ENCODE data around the gene PRSS33.

Gene PRSS33

DNA sequence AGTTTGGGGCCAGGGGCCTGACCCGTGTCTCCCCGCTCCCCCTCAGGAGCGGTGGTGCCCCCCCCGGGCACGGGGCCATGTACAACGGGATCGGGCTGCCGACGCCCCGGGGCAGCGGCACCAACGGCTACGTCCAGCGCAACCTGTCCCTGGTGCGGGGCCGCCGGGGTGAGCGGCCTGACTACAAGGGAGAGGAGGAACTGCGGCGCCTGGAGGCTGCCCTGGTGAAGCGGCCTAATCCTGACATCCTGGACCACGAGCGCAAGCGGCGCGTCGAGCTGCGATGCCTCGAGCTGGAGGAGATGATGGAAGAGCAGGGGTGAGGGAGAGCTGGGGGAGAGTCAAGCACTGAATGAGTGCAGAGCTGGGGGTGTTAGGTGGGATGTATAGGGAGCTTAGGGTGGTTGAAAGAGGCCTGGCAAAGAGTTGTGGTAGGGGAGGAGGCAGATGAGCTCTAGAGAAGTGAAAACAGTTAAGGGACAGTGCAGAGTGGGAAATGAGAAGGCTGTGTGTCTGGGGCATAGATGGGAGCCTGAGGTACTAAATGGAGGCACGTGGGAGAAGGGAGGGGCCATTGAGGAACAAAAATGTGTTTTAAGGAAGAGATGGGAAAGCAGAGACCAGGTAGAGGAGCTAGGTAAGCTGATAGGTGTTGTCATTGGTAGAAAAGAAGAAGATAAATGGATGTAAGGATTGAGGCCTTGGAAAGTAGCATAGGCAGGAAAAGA is 30.9 kb downstream of the PRSS33 start:
- no peak for DNase-seq (ENCODE audit: low read depth)
- peak overlapping the region; percentile 99 for H3K4me3 ChIP-seq (ENCODE audit: low read depth, low read length)
- TF ChIP-seq MYC (IDR thresholded peaks at IDR 0.05; ENCODE audit: low read depth, low read length) (no peak), POLR2A (IDR thresholded peaks at IDR 0.05; ENCODE audit: extremely low read depth, insufficient read length) (no peak)
- TF ChIP-seq, protein P1, sequence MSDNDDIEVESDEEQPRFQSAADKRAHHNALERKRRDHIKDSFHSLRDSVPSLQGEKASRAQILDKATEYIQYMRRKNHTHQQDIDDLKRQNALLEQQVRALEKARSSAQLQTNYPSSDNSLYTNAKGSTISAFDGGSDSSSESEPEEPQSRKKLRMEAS (IDR thresholded peaks at IDR 0.05; ENCODE audit: low read depth, low read length) = no peak

DNA sequence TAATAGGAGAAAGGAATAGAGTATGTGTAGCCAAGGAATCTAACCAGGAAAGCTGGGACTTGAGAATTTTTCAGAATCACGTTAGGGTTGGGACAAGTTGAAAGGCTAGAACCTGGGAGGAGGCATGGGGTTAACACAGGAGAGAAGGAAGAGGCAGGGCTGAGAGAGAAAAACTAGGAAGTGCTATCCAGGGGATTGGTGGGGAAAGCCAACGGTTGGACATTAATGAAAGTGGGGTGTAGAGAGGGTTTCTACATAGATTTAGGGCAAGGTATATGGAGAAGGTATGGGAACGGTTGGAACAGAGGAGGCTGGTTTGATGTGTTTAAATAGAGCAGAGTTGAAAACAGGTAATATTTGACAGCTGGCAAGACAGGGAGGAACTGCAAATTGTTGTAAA is 32.2 kb downstream of the PRSS33 start:
- H3K4me3 ChIP-seq (ENCODE audit: low read depth, low read length) = peak overlapping the region; percentile 99
- TF ChIP-seq, protein P1 (IDR thresholded peaks at IDR 0.05; ENCODE audit: low read depth, low read length) = no peak
- TF ChIP-seq POLR2A (IDR thresholded peaks at IDR 0.05; ENCODE audit: extremely low read depth, insufficient read length) = no peak
- TF ChIP-seq MYC (IDR thresholded peaks at IDR 0.05; ENCODE audit: low read depth, low read length) = no peak
- TF ChIP-seq, protein P2, sequence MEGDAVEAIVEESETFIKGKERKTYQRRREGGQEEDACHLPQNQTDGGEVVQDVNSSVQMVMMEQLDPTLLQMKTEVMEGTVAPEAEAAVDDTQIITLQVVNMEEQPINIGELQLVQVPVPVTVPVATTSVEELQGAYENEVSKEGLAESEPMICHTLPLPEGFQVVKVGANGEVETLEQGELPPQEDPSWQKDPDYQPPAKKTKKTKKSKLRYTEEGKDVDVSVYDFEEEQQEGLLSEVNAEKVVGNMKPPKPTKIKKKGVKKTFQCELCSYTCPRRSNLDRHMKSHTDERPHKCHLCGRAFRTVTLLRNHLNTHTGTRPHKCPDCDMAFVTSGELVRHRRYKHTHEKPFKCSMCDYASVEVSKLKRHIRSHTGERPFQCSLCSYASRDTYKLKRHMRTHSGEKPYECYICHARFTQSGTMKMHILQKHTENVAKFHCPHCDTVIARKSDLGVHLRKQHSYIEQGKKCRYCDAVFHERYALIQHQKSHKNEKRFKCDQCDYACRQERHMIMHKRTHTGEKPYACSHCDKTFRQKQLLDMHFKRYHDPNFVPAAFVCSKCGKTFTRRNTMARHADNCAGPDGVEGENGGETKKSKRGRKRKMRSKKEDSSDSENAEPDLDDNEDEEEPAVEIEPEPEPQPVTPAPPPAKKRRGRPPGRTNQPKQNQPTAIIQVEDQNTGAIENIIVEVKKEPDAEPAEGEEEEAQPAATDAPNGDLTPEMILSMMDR (IDR thresholded peaks at IDR 0.05; ENCODE audit: low read depth, low read length) = no peak

DNA sequence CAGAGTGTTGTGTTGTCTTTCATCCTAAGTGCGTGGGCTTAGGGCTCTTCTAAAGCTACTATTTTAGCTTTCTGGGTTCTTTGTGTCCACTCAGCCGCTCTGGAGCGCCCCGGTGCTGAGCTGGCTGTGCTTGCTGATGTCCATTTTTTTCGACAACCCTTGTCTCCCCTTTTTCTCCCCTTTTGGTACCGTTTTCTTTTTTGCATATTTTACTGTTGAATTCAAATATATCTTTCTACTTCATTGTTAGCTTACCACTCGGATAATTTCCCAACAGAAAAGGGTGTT is 33.7 kb downstream of the PRSS33 start:
- H3K4me3 ChIP-seq (ENCODE audit: low read depth, low read length) = peak overlapping the region; percentile 99
- TF ChIP-seq, protein P1 (IDR thresholded peaks at IDR 0.05; ENCODE audit: low read depth, low read length) = no peak
- TF ChIP-seq, protein P2 (IDR thresholded peaks at IDR 0.05; ENCODE audit: low read depth, low read length) = no peak
- TF ChIP-seq MYC (IDR thresholded peaks at IDR 0.05; ENCODE audit: low read depth, low read length) = no peak
- TF ChIP-seq POLR2A (IDR thresholded peaks at IDR 0.05; ENCODE audit: extremely low read depth, insufficient read length) = no peak
- no peak for DNase-seq (ENCODE audit: low read depth)

More for the DNA sequence above, 32.2 kb downstream of the PRSS33 start:
- no peak for DNase-seq (ENCODE audit: low read depth)

DNA sequence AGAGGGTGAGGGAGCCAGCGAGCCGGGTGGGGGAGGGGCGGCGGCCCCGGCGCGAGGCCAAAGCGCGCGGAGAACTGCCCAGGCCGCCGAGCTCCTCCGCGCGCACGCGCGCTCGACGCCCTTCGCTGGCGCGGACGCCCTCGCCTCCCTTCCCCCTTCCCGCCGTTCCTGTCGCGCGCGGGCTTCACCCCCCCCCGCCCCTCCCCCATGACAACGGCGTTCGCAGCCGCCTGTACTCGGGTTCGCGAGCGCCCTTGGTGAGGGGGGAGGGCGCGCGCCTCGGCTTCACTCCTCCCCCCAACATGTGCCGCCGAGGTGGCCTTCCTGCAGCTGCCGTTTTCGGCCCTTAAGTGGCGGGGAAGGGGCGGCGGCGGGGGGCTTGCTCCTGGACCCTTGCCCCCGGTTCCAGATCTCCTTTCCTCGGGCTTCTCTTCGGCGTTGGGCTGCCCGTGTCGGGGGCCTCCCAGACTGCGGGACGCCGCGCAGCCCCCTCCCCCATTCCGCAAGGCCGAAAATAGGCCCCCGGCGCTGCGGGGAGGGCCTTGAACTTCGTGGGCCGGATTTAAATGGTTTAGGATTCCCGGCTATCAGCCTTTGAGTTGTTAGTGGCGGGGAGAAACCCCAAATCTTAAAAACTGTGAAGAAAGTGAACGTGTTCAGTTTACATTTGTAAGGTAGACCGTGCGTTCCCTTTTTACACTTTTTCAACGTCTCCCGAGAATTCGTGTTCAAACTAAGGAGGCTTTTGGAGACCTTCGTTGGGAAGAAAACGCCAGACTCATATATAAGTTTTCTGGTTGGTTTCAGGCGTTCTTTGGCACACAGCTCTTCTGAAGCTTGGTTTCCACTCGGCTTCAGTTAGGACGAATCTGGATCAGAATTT is 34.3 kb downstream of the PRSS33 start:
- peak; percentile 68 for TF ChIP-seq MYC (IDR thresholded peaks at IDR 0.05; ENCODE audit: low read depth, low read length)
- TF ChIP-seq, protein P2 (IDR thresholded peaks at IDR 0.05; ENCODE audit: low read depth, low read length) = no peak
- peak; percentile 87 for DNase-seq (ENCODE audit: low read depth)
- H3K4me3 ChIP-seq (ENCODE audit: low read depth, low read length) = peak overlapping the region; percentile 99

DNA sequence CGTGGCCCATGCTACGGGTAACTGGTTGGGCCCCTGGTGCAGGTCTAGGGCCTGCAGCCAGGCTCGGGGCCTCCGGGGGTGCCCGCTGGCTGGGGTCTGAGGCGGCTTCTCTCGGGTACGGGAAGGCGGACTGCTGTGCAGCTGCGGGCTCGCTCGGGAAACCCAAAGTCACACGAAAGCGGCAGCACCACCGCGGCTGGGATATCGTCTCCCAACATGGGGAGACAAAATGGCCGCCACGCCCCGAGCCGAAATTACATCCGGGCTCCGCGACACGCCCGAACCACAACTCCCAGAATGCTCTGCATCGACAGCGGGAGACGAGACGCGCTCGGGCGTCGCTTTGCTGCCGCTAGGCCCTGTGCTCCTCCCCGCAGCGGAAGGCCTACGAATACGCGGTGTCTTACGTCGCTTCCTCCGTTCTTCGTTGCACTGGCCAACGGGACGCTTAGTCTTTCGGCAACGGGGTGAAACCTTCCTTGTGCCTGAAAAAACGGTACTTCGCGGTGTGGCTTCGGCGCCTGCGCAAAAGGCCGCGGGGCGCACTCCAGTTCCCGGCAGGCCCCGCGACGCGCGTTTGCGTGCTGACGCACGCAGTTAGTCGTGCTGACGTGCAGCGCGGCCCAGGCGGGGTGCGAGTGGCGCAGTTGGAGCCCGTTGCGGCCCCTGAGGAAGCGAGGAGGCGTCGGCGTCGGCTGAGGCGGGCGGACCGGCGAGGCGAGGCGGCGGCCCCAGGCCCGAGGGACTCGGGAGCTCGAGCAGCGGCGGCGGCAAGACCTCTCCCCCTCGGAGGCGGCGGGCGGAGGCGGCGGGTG is 35.1 kb downstream of the PRSS33 start, which contains the start of gene SRRM2:
SRRM2 (plus strand) TSS at position 604 of the 815 bp plus-strand sequence. CDS start 3,727 bp downstream, outside the sequence.
- TF ChIP-seq POLR2A (IDR thresholded peaks at IDR 0.05; ENCODE audit: extremely low read depth, insufficient read length) = peak; percentile 75
- TF ChIP-seq, protein P1 (IDR thresholded peaks at IDR 0.05; ENCODE audit: low read depth, low read length) = peak; percentile 61
- TF ChIP-seq, protein P2 (IDR thresholded peaks at IDR 0.05; ENCODE audit: low read depth, low read length) = no peak
- peak; percentile 84 for TF ChIP-seq MYC (IDR thresholded peaks at IDR 0.05; ENCODE audit: low read depth, low read length)
- peak within 1 kb of the TSS; percentile 99 for H3K4me3 ChIP-seq (ENCODE audit: low read depth, low read length)

More for the DNA sequence above, 35.1 kb downstream of the PRSS33 start, which contains the start of gene SRRM2:
- DNase-seq (ENCODE audit: low read depth) = peak; percentile 97

Measured in NB4 (cell line).